B cell (primary cell): ENCODE data around the gene ELMO1.

Experiments
- EZH2 ChIP-seq: IDR thresholded peaks from 2 replicates; pipeline ENCODE4 v1.6.1; 2012; ENCODE audit warnings: borderline replicate concordance, low read depth, mild to moderate bottlenecking, moderate library complexity, low read length; ENCODE audit not compliant: insufficient read depth, poor library complexity, severe bottlenecking
- TF ChIP-seq, protein P1 (sequence below): fragments of 200-600 bp; IDR thresholded peaks from one replicate; pipeline ENCODE4 v1.8.0; 2022; ENCODE audit warnings: antibody characterized with exemption, mild to moderate bottlenecking

DNA sequence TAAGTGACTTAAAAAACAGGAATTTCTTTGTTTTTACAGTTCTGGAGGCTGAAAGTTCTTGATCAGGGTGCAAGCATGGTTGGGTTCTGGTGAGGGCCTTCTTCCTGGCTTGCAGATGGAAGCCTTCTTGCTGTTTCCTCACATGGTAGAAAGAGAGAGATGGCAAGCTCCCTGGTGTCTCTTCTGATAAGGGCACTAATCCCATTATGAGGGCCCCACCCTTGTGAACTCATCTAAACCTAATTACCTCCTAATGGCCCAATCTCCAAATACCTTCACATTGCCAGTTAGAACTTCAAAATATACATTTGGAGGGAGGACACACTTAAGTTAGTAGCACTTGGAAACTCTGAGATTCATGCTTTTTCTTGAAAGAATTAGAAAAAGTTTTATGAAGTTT, 410.0 kb downstream of the ELMO1 start:
- TF ChIP-seq, protein P1, sequence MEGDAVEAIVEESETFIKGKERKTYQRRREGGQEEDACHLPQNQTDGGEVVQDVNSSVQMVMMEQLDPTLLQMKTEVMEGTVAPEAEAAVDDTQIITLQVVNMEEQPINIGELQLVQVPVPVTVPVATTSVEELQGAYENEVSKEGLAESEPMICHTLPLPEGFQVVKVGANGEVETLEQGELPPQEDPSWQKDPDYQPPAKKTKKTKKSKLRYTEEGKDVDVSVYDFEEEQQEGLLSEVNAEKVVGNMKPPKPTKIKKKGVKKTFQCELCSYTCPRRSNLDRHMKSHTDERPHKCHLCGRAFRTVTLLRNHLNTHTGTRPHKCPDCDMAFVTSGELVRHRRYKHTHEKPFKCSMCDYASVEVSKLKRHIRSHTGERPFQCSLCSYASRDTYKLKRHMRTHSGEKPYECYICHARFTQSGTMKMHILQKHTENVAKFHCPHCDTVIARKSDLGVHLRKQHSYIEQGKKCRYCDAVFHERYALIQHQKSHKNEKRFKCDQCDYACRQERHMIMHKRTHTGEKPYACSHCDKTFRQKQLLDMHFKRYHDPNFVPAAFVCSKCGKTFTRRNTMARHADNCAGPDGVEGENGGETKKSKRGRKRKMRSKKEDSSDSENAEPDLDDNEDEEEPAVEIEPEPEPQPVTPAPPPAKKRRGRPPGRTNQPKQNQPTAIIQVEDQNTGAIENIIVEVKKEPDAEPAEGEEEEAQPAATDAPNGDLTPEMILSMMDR, result no peak
- no peak for TF ChIP-seq EZH2
